Spinal cord (tissue), 10 donors: ENCODE results near the gene KRTAP12-4. TPM values are rescaled to one million over a fixed set of nuclear protein-coding genes. Genes with fewer than 3 reads are reported as not detected.

ENCODE experiments used
- DNase-seq, 6 donors: peaks; one replicate each; pipeline versions ENCODE4 v3.0.0 to v3.0.0-alpha.2; 2013 to 2015; ENCODE audit warnings: low spot score in 6 of 6, low read depth in 4 of 6
- H3K27ac ChIP-seq: one replicate; pipeline ENCODE4 v1.5.1; 2013; ENCODE audit warnings: low read depth, low read length, control low read depth
- H3K27me3 ChIP-seq: one replicate; pipeline ENCODE4 v1.6.1; 2013; ENCODE audit warnings: low read length; ENCODE audit not compliant: control insufficient read depth, insufficient read depth
- H3K36me3 ChIP-seq: one replicate; pipeline ENCODE4 v1.6.1; 2013; ENCODE audit warnings: low read length; ENCODE audit not compliant: control insufficient read depth, insufficient read depth
- H3K4me1 ChIP-seq: one replicate; pipeline ENCODE4 v1.6.1; 2013; ENCODE audit warnings: low read length; ENCODE audit not compliant: control insufficient read depth, insufficient read depth
- H3K4me3 ChIP-seq: one replicate; pipeline ENCODE4 v1.5.1; 2013; ENCODE audit warnings: low read depth, low read length, control low read depth
- H3K9me3 ChIP-seq: one replicate; pipeline ENCODE4 v1.6.1; 2013; ENCODE audit warnings: low read length; ENCODE audit not compliant: control insufficient read depth, insufficient read depth
- WGBS: methylation state at CpG from one replicate; pipeline ENCODE4 v1.1.5; 2013; ENCODE audit warnings: missing lambda C conversion rate; ENCODE audit not compliant: insufficient coverage; 5-methylcytosine and 5-hydroxymethylcytosine counted together
- polyA plus RNA-seq, 2 donors: library from polyadenylated mRNA; unstranded; fragments of 120-200 nt; gene quantifications; one replicate each; pipeline ENCODE4 v1.2.1, GENCODE V29; 2013; ENCODE audit not compliant: insufficient read length in 2 of 2
- total RNA-seq, 2 donors: library from RNA; depleted of rRNA in 1 of 2; stranded (reverse); fragments of 120-200 nt in 1 of 2; fragments of >200 nt in 1 of 2; gene quantifications; one replicate each; pipeline versions ENCODE4 v1.2.3 to v1.2.4, GENCODE V29; 2013 to 2014
- donor health status: healthy.

The KRTAP12-4 gene
- total and polyA plus RNA-seq, 4 donors = not detected

- H3K36me3 ChIP-seq = no peaks in the 10 kb centered on the region
- no peak overlapping the region for H3K27ac ChIP-seq
- H3K27me3 ChIP-seq = no peaks in the 10 kb centered on the region
- peaks cover 3% of the 10 kb centered on the region for H3K4me1 ChIP-seq
- no peak overlapping the region for H3K4me3 ChIP-seq
- H3K9me3 ChIP-seq = peaks cover 5% of the 10 kb centered on the region
- DNase-seq = no peak
Measured at GRCh38 chr21:44623575-44623974, 30.9 kb downstream of the KRTAP12-4 start.

GRCh38 chr21:44619886-44620285 is 34.6 kb downstream of the KRTAP12-4 start:
- Histone ChIP-seq H3K9me3 (peaks cover 5% of the 10 kb centered on the region), H3K4me1 (no peaks in the 10 kb centered on the region), H3K27me3 (no peaks in the 10 kb centered on the region), H3K36me3 (no peaks in the 10 kb centered on the region), H3K27ac (no peak overlapping the region), H3K4me3 (no peak overlapping the region)
- DNase-seq = no peak
- 82% methylated on average over 5 of the region's 6 CpGs for WGBS

GRCh38 chr21:44618909-44619308 is 35.5 kb downstream of the KRTAP12-4 start:
- H3K4me1 ChIP-seq = no peaks in the 10 kb centered on the region
- no peak for DNase-seq
- H3K9me3 ChIP-seq = peaks cover 5% of the 10 kb centered on the region
- no peaks in the 10 kb centered on the region for H3K27me3 ChIP-seq
- no peak overlapping the region for H3K4me3 ChIP-seq
- no peak overlapping the region for H3K27ac ChIP-seq
- WGBS = 86% methylated on average over 1 of the region's 3 CpGs
- no peaks in the 10 kb centered on the region for H3K36me3 ChIP-seq

DNA sequence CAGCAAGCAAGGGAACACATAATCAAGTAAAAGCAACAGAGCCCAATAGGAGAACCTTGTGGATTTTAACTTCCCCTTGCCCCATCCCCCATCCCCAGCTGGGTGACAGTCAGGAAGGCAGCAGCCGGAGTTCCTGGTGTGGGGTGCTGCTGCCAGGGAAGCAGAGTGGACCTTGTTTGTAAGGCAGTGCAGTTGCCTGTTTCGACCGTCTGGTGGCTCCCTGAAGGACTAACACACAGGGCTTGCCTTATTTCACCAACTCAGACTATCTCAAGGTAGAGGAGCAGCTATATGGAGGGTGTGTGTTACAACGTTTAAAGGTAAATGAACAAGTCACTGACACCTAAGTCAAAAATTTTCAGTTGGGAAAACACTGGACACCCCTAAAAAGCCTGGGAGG is 36.0 kb downstream of the KRTAP12-4 start:
- no CpG with 5 or more reads among the region's 4 CpGs for WGBS

GRCh38 chr21:44617071-44617501 is 37.4 kb downstream of the KRTAP12-4 start:
- Histone ChIP-seq H3K4me1 (no peaks in the 10 kb centered on the region), H3K27me3 (no peaks in the 10 kb centered on the region), H3K36me3 (no peaks in the 10 kb centered on the region), H3K27ac (no peak overlapping the region), H3K9me3 (no peaks in the 10 kb centered on the region), H3K4me3 (no peak overlapping the region)
- WGBS = 53% methylated on average over 7 of the region's 8 CpGs
- no peak for DNase-seq

More for the DNA sequence above, 36.0 kb downstream of the KRTAP12-4 start:
- no peak for DNase-seq
- H3K27ac ChIP-seq = no peak overlapping the region
- no peak overlapping the region for H3K4me3 ChIP-seq
- H3K4me1 ChIP-seq = no peaks in the 10 kb centered on the region
- H3K36me3 ChIP-seq = no peaks in the 10 kb centered on the region
- H3K27me3 ChIP-seq = no peaks in the 10 kb centered on the region
- peaks cover 4% of the 10 kb centered on the region for H3K9me3 ChIP-seq

DNA sequence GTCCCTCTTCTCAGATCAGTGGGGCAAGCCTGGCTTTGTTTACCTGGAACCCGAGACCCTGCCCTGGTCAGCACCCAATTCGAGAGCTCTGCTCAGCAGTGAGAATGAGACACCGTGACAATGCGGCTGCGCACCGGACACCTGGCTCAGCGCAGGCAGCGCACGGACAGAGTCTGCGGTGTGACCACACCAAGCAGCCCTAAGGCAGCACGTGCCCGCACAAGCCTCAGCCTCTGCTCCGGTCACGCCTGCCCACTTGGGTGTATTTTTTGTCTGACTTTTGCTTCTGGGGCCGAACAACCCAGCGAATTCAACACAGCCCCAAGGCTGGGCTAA is 37.9 kb downstream of the KRTAP12-4 start:
- WGBS = 89% methylated on average over 16 of the region's 16 CpGs
- no peak for DNase-seq
- no peaks in the 10 kb centered on the region for H3K4me1 ChIP-seq
- no peaks in the 10 kb centered on the region for H3K27me3 ChIP-seq
- no peaks in the 10 kb centered on the region for H3K36me3 ChIP-seq
- H3K9me3 ChIP-seq = no peaks in the 10 kb centered on the region
- no peak overlapping the region for H3K27ac ChIP-seq
- no peak overlapping the region for H3K4me3 ChIP-seq

DNA sequence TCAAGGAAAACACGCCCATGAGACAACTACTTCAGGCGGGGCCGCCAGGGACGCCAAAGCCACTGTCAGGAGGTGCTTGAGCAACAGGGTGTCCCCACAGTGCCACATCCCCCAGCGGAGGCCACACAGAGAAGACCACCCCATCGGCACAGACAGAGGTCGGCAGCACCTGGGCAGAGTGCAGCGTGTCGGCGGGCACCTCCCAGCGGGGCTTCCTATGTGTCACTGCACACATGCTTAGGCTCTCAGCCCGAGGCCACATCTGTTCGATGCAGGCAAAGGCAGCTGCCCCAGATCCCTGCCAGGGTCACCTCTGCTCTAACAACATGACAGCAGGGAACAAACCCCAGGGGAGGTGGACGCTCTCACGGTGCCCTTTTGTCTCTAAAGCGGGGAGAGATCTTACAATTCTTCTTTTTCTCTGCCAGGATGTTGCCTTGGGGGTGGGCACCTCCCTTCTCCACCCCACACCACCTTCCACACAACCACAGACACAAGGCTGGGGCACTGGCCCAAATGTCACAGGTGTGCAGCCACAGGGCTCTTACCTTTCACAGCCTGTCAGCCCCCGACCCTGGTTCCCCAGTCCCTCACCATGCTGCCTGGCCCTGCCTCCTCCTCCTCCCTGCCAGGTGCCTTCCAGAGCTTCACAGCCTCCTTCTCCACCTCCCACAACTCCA is 38.4 kb downstream of the KRTAP12-4 start:
- no peaks in the 10 kb centered on the region for H3K4me1 ChIP-seq
- peaks cover 2% of the 10 kb centered on the region for H3K9me3 ChIP-seq
- H3K36me3 ChIP-seq = no peaks in the 10 kb centered on the region
- no peak for DNase-seq
- H3K27me3 ChIP-seq = no peaks in the 10 kb centered on the region
- 73% methylated on average over 16 of the region's 17 CpGs for WGBS
- no peak overlapping the region for H3K27ac ChIP-seq
- H3K4me3 ChIP-seq = no peak overlapping the region

DNA sequence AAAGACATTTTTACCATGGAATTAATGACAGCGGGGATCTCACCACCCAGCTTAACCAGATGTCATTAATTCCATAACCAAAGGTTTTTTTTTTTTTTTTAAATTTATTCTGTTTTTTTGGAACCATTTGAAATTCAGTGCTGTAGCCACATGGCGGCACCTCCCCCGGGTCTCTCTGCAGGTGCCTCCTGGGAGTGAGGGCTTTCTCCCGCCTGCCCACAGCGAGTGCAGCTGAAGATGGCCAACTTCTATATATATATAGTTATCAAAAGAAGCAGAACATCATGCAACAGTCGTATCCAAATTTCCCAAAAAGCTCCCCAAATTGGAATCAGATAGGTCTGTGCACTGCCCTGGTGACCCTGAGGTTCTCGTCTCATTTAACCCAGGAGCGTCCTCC is 39.0 kb downstream of the KRTAP12-4 start:
- Histone ChIP-seq H3K27me3 (no peaks in the 10 kb centered on the region), H3K36me3 (no peaks in the 10 kb centered on the region), H3K27ac (no peak overlapping the region), H3K4me1 (no peaks in the 10 kb centered on the region), H3K4me3 (no peak overlapping the region), H3K9me3 (peaks cover 2% of the 10 kb centered on the region)
- 88% methylated on average over 2 of the region's 8 CpGs for WGBS
- DNase-seq = no peak

GRCh38 chr21:44614961-44615391 is 39.5 kb downstream of the KRTAP12-4 start:
- Histone ChIP-seq H3K36me3 (no peaks in the 10 kb centered on the region), H3K4me1 (no peaks in the 10 kb centered on the region), H3K27ac (no peak overlapping the region), H3K9me3 (peaks cover 2% of the 10 kb centered on the region), H3K27me3 (no peaks in the 10 kb centered on the region), H3K4me3 (no peak overlapping the region)
- no peak for DNase-seq
- whole genome bisulfite sequencing = 88% methylated on average over 18 of the region's 28 CpGs

DNA sequence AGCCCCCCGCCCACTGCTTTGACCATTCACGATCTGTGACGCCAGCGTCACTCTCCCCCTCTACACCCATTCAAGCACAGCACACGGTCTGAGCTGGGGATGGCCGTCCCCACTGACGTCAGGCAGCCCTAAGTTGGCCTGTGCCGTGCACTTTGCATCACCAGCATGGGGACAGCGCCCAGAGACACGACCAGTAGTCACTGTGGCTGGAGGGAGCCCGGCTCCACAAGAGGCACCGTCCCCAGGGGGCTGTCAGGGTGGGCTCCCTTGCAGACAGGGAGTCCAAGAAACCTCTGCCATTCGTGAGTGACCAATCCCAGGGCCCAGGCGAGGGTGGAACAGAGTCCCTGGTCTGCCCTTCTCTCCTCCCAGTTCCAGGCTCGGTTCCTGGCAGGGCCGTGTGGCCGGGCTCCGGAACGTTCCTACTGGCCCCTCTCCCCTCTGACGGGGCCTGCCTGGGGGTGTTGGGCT is 40.3 kb downstream of the KRTAP12-4 start:
- no peak overlapping the region for H3K4me3 ChIP-seq
- 81% methylated on average over 14 of the region's 20 CpGs for WGBS
- H3K27ac ChIP-seq = no peak overlapping the region
- H3K9me3 ChIP-seq = peaks cover 6% of the 10 kb centered on the region
- DNase-seq = no peak
- no peaks in the 10 kb centered on the region for H3K36me3 ChIP-seq
- no peaks in the 10 kb centered on the region for H3K27me3 ChIP-seq
- H3K4me1 ChIP-seq = no peaks in the 10 kb centered on the region
